ENCODE results near the gene DDX6. TPM values are rescaled to one million over a fixed set of nuclear protein-coding genes. Genes with fewer than 3 reads are reported as not detected.
"Not testable (repeated sequence)": the region's sequence is repeated elsewhere in the genome, so short reads cannot be mapped to it uniquely, and the experiment has no call there.

Gene DDX6
- total RNA-seq, 4 donors from 2014 or later: 73.4 to 125 (median 98.2) TPM

GRCh38 chr11:118827118-118827517 lies 36.2 kb upstream of the DDX6 start:
- Histone ChIP-seq H3K9me3 (no peaks in the 10 kb centered on the region), H3K36me3 (no peaks in the 10 kb centered on the region), H3K27me3 (no peaks in the 10 kb centered on the region), H3K4me1 (no peaks in the 10 kb centered on the region), H3K4me3 (no peak overlapping the region), H3K27ac (no peak overlapping the region)
- no peak for TF ChIP-seq POLR2A (IDR thresholded peaks at IDR 0.05)
- no peak for TF ChIP-seq CTCF (IDR thresholded peaks at IDR 0.05 in 4 of 5, conservative IDR thresholded peaks at IDR 0.05 in 1 of 5)
- intact Hi-C loops (cut with DNase I; ENCODE audit: low total_unique reads): no loop called here
- ATAC-seq (no peak), DNase-seq (no peak)
- in situ Hi-C loops (cut with MboI; ENCODE audit: low sequenced_read_pairs in 4 of 4): no loop called here

- intact Hi-C loops (cut with DNase I; ENCODE audit: low total_unique reads): loop anchor here (5.0 kb wide), 1 partner anchor 44 kb away; no protein-coding TSS in a partner anchor
- DNase-seq; in situ Hi-C loops (cut with MboI; ENCODE audit: low sequenced_read_pairs in 4 of 4); H3K4me3 ChIP-seq; H3K27ac ChIP-seq; H3K27me3 ChIP-seq; H3K36me3 ChIP-seq; ATAC-seq; H3K9me3 ChIP-seq: not testable (repeated sequence)
- peaks cover 7 to 11% of the 10 kb centered on the region in 2 donors for H3K4me1 ChIP-seq
Observed at GRCh38 chr11:118822936-118823510, 32.1 kb upstream of the DDX6 start.

GRCh38 chr11:118820412-118821357 lies 29.7 kb upstream of the DDX6 start:
- DNase-seq (peak; percentile 85 to 92), ATAC-seq (peak; percentile 99)
- no peak for TF ChIP-seq CTCF (IDR thresholded peaks at IDR 0.05 in 4 of 5, conservative IDR thresholded peaks at IDR 0.05 in 1 of 5)
- TF ChIP-seq POLR2A (IDR thresholded peaks at IDR 0.05): no peak
- no peaks in the 10 kb centered on the region for H3K36me3 ChIP-seq
- H3K27ac ChIP-seq: peak overlapping the region; percentile 58 to 83 (median 73)
- H3K27me3 ChIP-seq: no peaks in the 10 kb centered on the region
- no peak overlapping the region for H3K4me3 ChIP-seq
- in situ Hi-C loops (cut with MboI; ENCODE audit: low sequenced_read_pairs in 4 of 4): no loop called here
- H3K9me3 ChIP-seq: no peaks in the 10 kb centered on the region
- intact Hi-C loops (cut with DNase I; ENCODE audit: low total_unique reads): loop anchor here (5.0 kb wide), 1 partner anchor 47 kb away; no protein-coding TSS in a partner anchor
- H3K4me1 ChIP-seq: peaks cover 7 to 11% of the 10 kb centered on the region in 2 donors

GRCh38 chr11:118820025-118820379 lies 29.0 kb upstream of the DDX6 start:
- H3K4me3 ChIP-seq; DNase-seq; in situ Hi-C loops (cut with MboI; ENCODE audit: low sequenced_read_pairs in 4 of 4); H3K36me3 ChIP-seq; H3K9me3 ChIP-seq; ATAC-seq; H3K27me3 ChIP-seq: not testable (repeated sequence)
- Histone ChIP-seq H3K27ac (peak overlapping the region in 3 of 4 donors; percentile 69 to 83 (median 77)), H3K4me1 (peaks cover 7 to 11% of the 10 kb centered on the region in 2 donors)
- intact Hi-C loops (cut with DNase I; ENCODE audit: low total_unique reads): loop anchor here (5.0 kb wide), 1 partner anchor 47 kb away; no protein-coding TSS in a partner anchor

- in situ Hi-C loops (cut with MboI; ENCODE audit: low sequenced_read_pairs in 4 of 4) (no loop called here), intact Hi-C loops (cut with DNase I; ENCODE audit: low total_unique reads) (loop anchor here (5.0 kb wide), 1 partner anchor 48 kb away; no protein-coding TSS in a partner anchor)
- ATAC-seq (no peak), DNase-seq (no peak)
- Histone ChIP-seq H3K4me1 (peaks cover 7 to 11% of the 10 kb centered on the region in 2 donors), H3K27me3 (no peaks in the 10 kb centered on the region), H3K36me3 (no peaks in the 10 kb centered on the region), H3K27ac (peak overlapping the region in 2 of 4 donors; percentile 77 to 83), H3K4me3 (no peak overlapping the region), H3K9me3 (no peaks in the 10 kb centered on the region)
- TF ChIP-seq POLR2A (IDR thresholded peaks at IDR 0.05) (no peak), CTCF (IDR thresholded peaks at IDR 0.05 in 4 of 5, conservative IDR thresholded peaks at IDR 0.05 in 1 of 5) (no peak)
Observed at GRCh38 chr11:118819334-118820024, 28.5 kb upstream of the DDX6 start.

Data from gastrocnemius medialis (tissue), 4 donors.